HG03196 (cell line): ENCODE data around the gene PTCH1.

Source experiments
- ATAC-seq: cut with Tn5 transposase; IDR thresholded peaks from one replicate; pipeline ENCODE4 v1.9.1; 2021; ENCODE audit not compliant: unreplicated experiment

Gene PTCH1

GRCh38 chr9:95499046-95499676, 17.6 kb downstream of the PTCH1 start:
- ATAC-seq = no peak

GRCh38 chr9:95498641-95499040, 18.1 kb downstream of the PTCH1 start:
- ATAC-seq = no peak

DNA sequence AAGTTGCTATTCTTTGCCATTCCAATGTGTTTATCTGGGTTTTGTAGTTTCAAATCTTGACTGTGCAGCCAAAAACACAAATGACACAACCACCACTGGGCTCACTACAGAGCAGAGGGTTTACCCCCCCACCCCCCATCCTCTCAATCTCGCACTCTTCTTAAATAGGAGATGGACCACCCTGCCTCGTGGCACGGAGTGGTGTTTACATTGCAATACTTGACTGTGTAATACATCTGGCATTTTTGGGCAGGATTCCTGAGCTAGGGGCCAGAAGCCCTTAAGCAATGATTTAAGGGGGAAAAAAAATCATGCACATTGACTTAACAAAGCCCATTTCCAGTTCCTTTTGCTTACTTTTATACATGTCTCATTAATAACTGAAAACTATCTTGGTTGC, 19.0 kb downstream of the PTCH1 start:
- ATAC-seq = no peak

DNA sequence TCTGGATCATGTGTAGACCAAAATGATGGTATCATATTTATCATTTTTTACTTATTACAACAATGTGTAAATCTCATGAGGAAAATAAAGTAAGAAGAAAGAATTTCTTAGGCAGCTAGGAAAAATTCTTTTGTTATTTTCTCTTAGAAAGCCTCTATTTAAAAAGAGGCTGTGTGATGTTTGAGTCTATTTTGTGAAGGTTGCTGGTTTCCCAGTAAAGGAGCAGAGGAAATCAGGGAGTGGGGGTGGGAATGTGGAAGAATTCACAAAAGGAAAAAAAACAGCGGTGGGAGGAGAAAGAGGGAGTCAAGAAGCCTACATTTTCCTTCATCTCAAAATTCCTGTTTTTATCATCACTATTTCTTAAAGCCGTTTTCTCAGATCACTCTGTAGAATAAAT, 20.1 kb downstream of the PTCH1 start:
- ATAC-seq = no peak

- ATAC-seq = no peak
Observed at GRCh38 chr9:95495961-95496360, 20.8 kb downstream of the PTCH1 start.

DNA sequence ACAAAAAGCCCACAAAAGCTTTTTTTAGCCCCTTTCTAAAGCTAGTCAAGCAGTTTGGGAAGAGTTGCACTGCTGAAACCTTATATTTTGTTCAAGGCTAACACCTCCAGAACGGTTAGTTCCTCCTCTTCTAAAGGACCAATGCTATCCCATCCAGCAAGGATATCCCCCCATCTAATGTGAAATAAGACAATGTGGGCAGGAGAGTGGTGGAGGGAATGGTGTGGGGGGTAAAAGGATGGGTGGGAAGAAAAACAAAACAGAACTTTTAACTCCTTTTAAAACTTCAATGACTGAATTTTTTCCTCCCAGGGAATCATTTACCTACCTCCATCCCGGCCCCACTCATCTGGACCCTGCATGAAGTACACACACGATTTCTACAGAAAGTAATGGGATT, 21.2 kb downstream of the PTCH1 start:
- ATAC-seq = no peak

GRCh38 chr9:95494416-95495371, 22.1 kb downstream of the PTCH1 start:
- peak; percentile 94 for ATAC-seq

- no peak for ATAC-seq
Observed at GRCh38 chr9:95494022-95494415, 22.8 kb downstream of the PTCH1 start.

DNA sequence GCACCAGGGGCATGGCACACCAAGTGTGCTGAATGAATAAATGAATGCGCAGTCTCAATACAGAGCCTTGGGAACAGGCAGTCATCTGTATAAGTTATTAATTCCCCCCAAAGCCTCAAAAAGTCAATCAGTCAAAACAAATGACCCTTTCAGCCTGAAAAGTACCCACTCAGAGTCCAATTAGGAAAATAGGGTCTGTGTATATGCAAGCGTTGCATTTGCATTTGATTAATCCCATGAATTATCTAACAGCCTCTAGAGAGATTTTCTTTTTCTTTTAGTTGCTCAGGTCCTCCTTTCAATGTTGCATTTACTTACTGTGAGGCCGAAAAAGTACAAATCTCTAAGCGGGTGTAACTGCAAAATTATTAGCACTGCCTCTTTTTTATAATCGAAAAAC, 23.4 kb downstream of the PTCH1 start:
- ATAC-seq = no peak

GRCh38 chr9:95491543-95492320, 25.0 kb downstream of the PTCH1 start:
- ATAC-seq = no peak

DNA sequence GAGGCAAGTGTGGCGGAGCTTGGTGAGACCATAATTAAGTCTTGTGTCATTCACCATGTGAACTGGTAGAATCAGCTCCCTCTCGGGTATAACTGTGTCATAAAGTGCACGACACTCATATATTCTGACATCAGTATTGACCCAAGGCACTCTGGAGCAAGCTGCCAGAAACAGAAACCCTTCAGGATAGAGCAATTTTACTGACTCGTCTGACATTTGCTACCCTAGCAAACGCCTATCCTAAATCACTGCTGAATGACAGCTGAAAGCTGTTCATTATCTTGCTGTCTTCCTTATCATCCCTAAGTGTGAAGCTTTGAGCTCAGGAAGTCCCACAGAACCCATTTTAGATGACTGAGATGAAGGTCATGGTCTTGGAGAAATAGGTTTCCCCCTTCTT, 27.8 kb downstream of the PTCH1 start:
- ATAC-seq = no peak

GRCh38 chr9:95486318-95486717, 30.5 kb downstream of the PTCH1 start:
- no peak for ATAC-seq

- no peak for ATAC-seq
Observed at GRCh38 chr9:95484225-95484624, 32.5 kb downstream of the PTCH1 start.

GRCh38 chr9:95483431-95483830, 33.3 kb downstream of the PTCH1 start:
- ATAC-seq = no peak

GRCh38 chr9:95482621-95483020, 34.1 kb downstream of the PTCH1 start:
- no peak for ATAC-seq

GRCh38 chr9:95481000-95481399, 35.8 kb downstream of the PTCH1 start:
- no peak for ATAC-seq

DNA sequence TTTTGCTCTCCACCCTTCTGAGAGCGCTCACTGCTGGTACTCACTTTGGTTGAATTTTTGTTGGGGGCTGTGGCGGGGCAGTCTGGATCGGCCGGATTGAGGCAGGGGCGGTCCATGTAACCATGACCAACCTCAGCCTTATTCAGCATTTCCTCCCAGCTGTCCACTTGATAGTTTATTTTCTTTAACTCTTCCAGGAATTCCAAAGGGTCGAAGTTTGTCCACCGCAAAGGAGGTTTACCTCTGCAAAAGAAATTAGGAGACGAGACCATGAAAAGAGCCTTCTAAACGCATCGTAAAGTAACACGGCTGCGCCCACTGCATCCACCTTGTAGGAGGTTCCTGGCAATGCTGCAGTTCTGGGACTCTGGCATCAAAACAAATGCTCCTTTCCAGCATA, 36.4 kb downstream of the PTCH1 start:
- ATAC-seq = no peak

- ATAC-seq = no peak
Observed at GRCh38 chr9:95479330-95479729, 37.4 kb downstream of the PTCH1 start.

GRCh38 chr9:95478335-95478734, 38.4 kb downstream of the PTCH1 start:
- no peak for ATAC-seq

DNA sequence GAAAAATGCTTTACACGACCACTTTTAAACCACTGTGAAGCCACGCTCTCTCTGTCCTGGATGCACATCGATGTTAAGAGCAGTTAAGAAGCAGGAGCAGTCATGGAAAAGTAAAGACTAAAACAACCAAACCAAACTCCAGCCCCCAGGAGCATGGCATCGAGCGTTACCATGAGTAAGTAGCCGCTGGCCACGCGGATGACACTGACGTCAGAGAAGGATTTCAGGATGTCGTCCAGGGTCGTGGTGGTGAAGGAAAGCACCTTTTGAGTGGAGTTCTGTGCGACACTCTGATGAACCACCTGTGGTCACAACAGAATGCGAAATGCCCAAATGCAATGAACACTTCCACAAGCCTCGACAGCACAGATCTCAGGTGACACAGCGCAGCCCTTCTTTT, 38.9 kb downstream of the PTCH1 start:
- ATAC-seq = no peak

GRCh38 chr9:95477441-95477840, 39.3 kb downstream of the PTCH1 start:
- ATAC-seq = no peak

GRCh38 chr9:95468791-95469190, 48.0 kb downstream of the PTCH1 start:
- ATAC-seq = no peak
